Adrenal gland (tissue), 12 donors: ENCODE measurements around the gene UBE2D3. TPM values are rescaled to one million over a fixed set of nuclear protein-coding genes. Genes with fewer than 3 reads are reported as not detected.

Experiments
- DNase-seq, 7 donors: peaks; one replicate each; pipeline ENCODE4 v3.0.0-alpha.2; 2019 to 2020
- H3K27ac ChIP-seq, 5 donors: fragments of 200-600 bp; sonication (generic) in 4 of 5; 1 replicate in 3 of 5; 2 replicates in 2 of 5; pipeline versions ENCODE4 v1.5.1 to v1.8.0; 2016 to 2020; ENCODE audit warnings: mild to moderate bottlenecking in 1 of 5
- H3K27me3 ChIP-seq: fragments of 200-600 bp; 2 replicates; pipeline ENCODE4 v1.8.0; 2021
- H3K36me3 ChIP-seq, 2 donors: fragments of 200-600 bp; replicated peaks in 1 of 2; 1 replicate in 1 of 2; 2 replicates in 1 of 2; pipeline versions ENCODE4 v1.5.1 to v1.8.0; 2018 to 2022
- H3K4me1 ChIP-seq, 2 donors: fragments of 200-600 bp; replicated peaks in 1 of 2; 1 replicate in 1 of 2; 2 replicates in 1 of 2; pipeline versions ENCODE4 v1.5.1 to v1.8.0; 2018 to 2021
- H3K4me3 ChIP-seq, 4 donors: fragments of 200-600 bp; sonication (generic) in 3 of 4; one replicate each; pipeline ENCODE4 v1.5.1; 2016 to 2018
- H3K9me3 ChIP-seq, 3 donors: fragments of 200-600 bp; sonication (generic) in 1 of 3; replicated peaks in 1 of 3; 1 replicate in 2 of 3; 2 replicates in 1 of 3; pipeline versions ENCODE4 v1.5.1 to v1.8.0; 2016 to 2021
- POLR2A ChIP-seq, 2 donors: fragments of 450-650 bp; IDR thresholded peaks; one replicate each; pipeline ENCODE4 v1.6.1; 2017; ENCODE audit warnings: antibody characterized with exemption in 2 of 2, mild to moderate bottlenecking in 2 of 2, moderate library complexity in 1 of 2
- WGBS, 4 donors: extraction: QIAGEN DNeasy Blood & Tissue Kit in 2 of 4; methylation state at CpG; one replicate each; pipeline versions ENCODE4 v1.1.5 to v1.1.7; 2013 to 2017; 5-methylcytosine and 5-hydroxymethylcytosine counted together
- intact Hi-C, 2 donors: fragments of 100-400 bp; cut with DNase I; formaldehyde crosslinking; loops; one replicate each; pipeline versions ENCODE4 v1.14.1 to v1.15.0; 2022 to 2023
- polyA plus RNA-seq, 3 donors: library from polyadenylated mRNA; stranded (reverse); fragments of 200-250 nt in 2 of 3; fragments of 350-450 nt in 1 of 3; fragmentation: Illumina TruSeq in 1 of 3; extraction: RNeasy Lipid Tissue Mini Kit (QIAGEN cat#74804) in 1 of 3; gene quantifications; one replicate each; pipeline ENCODE4 v1.2.3, GENCODE V29; 2013 to 2014
- small RNA-seq, 2 donors: library from RNA; depleted of rRNA; stranded (forward); fragments of <200 nt; gene quantifications; one replicate each; pipeline ENCODE3, GENCODE V24; 2016
- total RNA-seq, 9 donors: library from RNA; depleted of rRNA in 4 of 9; stranded (reverse); fragments of >200 nt in 4 of 9; fragments of 120-200 nt in 1 of 9; fragmentation: NEBNext Ultra II Directional in 1 of 9; extraction: Animal tissue kit (Norgen Biotek cat#: 25700) in 1 of 9; gene quantifications; one replicate each; pipeline versions ENCODE4 v1.1.0 to v1.2.4, GENCODE V29; 2013 to 2023
- TF ChIP-seq, protein P1 (sequence below), 6 experiments: fragments of 450-650 bp in 4 of 6; fragments of 200-600 bp in 2 of 6; sonication (generic) in 1 of 6; IDR thresholded peaks; 1 replicate in 5 of 6; 2 replicates in 1 of 6; pipeline versions ENCODE4 v1.5.1 to v1.8.0; 2016 to 2021; ENCODE audit warnings: antibody characterized with exemption in 6 of 6, mild to moderate bottlenecking in 2 of 6, moderate library complexity in 1 of 6
- donor health status: healthy with polysubstance abuse.
- donor health status: Bipolar disorder and iron deficiency.
- donor health status: DM: yes; HTN: yes; CAD: no.
- donor health status: DM: no; HTN: no; CAD: no.
- donor health status: DM: no; HTN: no; CAD: no.
- donor health status: DM: yes; HTN: yes; CAD: no.

Gene UBE2D3
- total and polyA plus RNA-seq, 12 donors: 178 to 709 (median 398) TPM

GRCh38 chr4:102758241-102759160 is 68.8 kb downstream of the UBE2D3 start:
- WGBS, 4 donors: 86 to 91% (median 89%) methylated on average over 11 of the region's 11 CpGs
- Histone ChIP-seq H3K27me3 (no peaks in the 10 kb centered on the region), H3K9me3 (no peaks in the 10 kb centered on the region), H3K27ac (peak overlapping the region in 1 of 5 donors; percentile 15), H3K36me3 (no peaks in the 10 kb centered on the region), H3K4me1 (peaks cover 15 to 28% of the 10 kb centered on the region in 2 donors), H3K4me3 (no peak overlapping the region)
- intact Hi-C loops: no loop called here
- TF ChIP-seq, protein P1, sequence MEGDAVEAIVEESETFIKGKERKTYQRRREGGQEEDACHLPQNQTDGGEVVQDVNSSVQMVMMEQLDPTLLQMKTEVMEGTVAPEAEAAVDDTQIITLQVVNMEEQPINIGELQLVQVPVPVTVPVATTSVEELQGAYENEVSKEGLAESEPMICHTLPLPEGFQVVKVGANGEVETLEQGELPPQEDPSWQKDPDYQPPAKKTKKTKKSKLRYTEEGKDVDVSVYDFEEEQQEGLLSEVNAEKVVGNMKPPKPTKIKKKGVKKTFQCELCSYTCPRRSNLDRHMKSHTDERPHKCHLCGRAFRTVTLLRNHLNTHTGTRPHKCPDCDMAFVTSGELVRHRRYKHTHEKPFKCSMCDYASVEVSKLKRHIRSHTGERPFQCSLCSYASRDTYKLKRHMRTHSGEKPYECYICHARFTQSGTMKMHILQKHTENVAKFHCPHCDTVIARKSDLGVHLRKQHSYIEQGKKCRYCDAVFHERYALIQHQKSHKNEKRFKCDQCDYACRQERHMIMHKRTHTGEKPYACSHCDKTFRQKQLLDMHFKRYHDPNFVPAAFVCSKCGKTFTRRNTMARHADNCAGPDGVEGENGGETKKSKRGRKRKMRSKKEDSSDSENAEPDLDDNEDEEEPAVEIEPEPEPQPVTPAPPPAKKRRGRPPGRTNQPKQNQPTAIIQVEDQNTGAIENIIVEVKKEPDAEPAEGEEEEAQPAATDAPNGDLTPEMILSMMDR (IDR thresholded peaks at IDR 0.05): no peak
- TF ChIP-seq POLR2A (IDR thresholded peaks at IDR 0.05): no peak
- DNase-seq: no peak

DNA sequence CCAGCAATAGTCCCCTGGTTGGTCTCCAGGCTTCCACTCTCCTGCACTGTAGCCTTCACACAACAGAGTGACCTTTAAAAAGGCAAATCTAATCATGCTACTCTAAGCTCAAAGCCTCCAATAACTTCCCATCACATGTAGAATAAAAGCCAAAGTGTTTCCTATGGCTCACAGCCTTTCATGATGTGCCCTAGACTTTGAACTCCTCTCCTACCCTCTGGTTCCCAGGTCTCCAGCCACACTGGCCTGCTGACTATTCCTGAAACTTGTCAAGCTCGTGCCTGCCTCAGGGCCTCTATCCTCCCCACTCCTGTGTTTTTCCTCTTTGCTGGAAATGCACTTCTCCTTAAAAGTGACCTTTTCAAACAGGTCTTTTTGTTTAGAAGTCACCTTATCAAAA is 69.7 kb downstream of the UBE2D3 start:
- WGBS, 4 donors: 53 to 78% (median 68%) methylated on average over 1 of the region's 1 CpG
- Histone ChIP-seq H3K4me3 (no peak overlapping the region), H3K4me1 (peaks cover 15 to 28% of the 10 kb centered on the region in 2 donors), H3K27me3 (no peaks in the 10 kb centered on the region), H3K36me3 (no peaks in the 10 kb centered on the region), H3K9me3 (no peaks in the 10 kb centered on the region), H3K27ac (no peak overlapping the region)
- DNase-seq: no peak
- intact Hi-C loops: no loop called here
- TF ChIP-seq, protein P1 (IDR thresholded peaks at IDR 0.05): no peak
- TF ChIP-seq POLR2A (IDR thresholded peaks at IDR 0.05): no peak

DNA sequence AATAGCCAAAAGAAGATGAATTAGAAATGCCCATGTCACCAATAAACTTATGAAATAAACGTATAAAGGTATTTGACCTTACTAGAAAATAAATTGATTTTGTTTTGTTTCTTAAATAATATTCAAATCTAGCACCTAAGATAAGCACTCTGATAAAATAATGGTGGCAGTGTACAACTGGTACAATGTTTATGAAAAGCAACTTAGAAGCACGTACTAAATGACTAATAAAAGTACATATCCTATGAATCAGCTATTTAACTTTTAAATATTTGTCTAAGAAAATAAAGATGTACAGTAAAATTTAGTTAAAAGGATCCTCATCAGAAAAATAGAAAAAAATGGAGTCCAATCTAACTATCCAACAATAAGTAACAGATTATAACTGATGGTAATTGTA is 73.3 kb downstream of the UBE2D3 start:
- intact Hi-C loops: no loop called here
- H3K27ac ChIP-seq: no peak overlapping the region
- no peaks in the 10 kb centered on the region for H3K27me3 ChIP-seq
- no peak for DNase-seq
- TF ChIP-seq, protein P1 (IDR thresholded peaks at IDR 0.05): no peak
- no peak for TF ChIP-seq POLR2A (IDR thresholded peaks at IDR 0.05)
- no peak overlapping the region for H3K4me3 ChIP-seq
- no peaks in the 10 kb centered on the region for H3K36me3 ChIP-seq
- H3K9me3 ChIP-seq: no peaks in the 10 kb centered on the region
- H3K4me1 ChIP-seq: peaks cover 7 to 19% of the 10 kb centered on the region in 2 donors
- WGBS, 4 donors: 88 to 94% (median 91%) methylated on average over 2 of the region's 2 CpGs

GRCh38 chr4:102751941-102752340 is 75.4 kb downstream of the UBE2D3 start:
- TF ChIP-seq POLR2A (IDR thresholded peaks at IDR 0.05): no peak
- TF ChIP-seq, protein P1 (IDR thresholded peaks at IDR 0.05): no peak
- intact Hi-C loops: no loop called here
- DNase-seq: no peak
- no peaks in the 10 kb centered on the region for H3K36me3 ChIP-seq
- H3K27ac ChIP-seq: no peak overlapping the region
- no peaks in the 10 kb centered on the region for H3K27me3 ChIP-seq
- peaks cover 0 to 1% of the 10 kb centered on the region in 2 donors for H3K4me1 ChIP-seq
- H3K4me3 ChIP-seq: no peak overlapping the region
- 85 to 88% (median 86%) methylated on average over 4 of the region's 4 CpGs for whole genome bisulfite sequencing, 4 donors
- no peaks in the 10 kb centered on the region for H3K9me3 ChIP-seq

Small RNAs within 50 kb of the gene (small RNA-seq; reads per million reads assigned to genes)
- 0 reads per million in 2 donors for gene RNU7-151P

Other genes starting within 250 kb of the UBE2D3 start
- gene MANBA, start 66.6 kb downstream of the UBE2D3 start, total RNA-seq: 10 to 100 TPM; 25.7 to 84.1 (median 56.1) TPM
- gene MANBA, start 66.6 kb downstream of the UBE2D3 start, polyA plus RNA-seq: 10 to 100 TPM; 21.5 to 25.9 (median 21.5) TPM
- gene CISD2, start 41.4 kb upstream of the UBE2D3 start, total RNA-seq: 10 to 100 TPM; 20.5 to 50.4 (median 34.4) TPM
- 10 to 100 TPM; 13.5 to 64.6 (median 13.7) TPM for gene CISD2, start 41.4 kb upstream of the UBE2D3 start, polyA plus RNA-seq
- 1 to 10 TPM in 7 of 9 donors, under 1 TPM in 1, not detected in 1; 0.54 to 3.3 (median 1.6) TPM for gene SLC9B1, start 192.2 kb upstream of the UBE2D3 start, total RNA-seq
- gene SLC9B1, start 192.2 kb upstream of the UBE2D3 start, polyA plus RNA-seq: 1 to 10 TPM in 2 of 3 donors, under 1 TPM in 1; 0.32 to 2.1 (median 1.0) TPM
- 10 to 100 TPM in 7 of 9 donors, 1 to 10 TPM in 2; 7.2 to 16.3 (median 14.3) TPM for gene SLC9B2, start 249.2 kb upstream of the UBE2D3 start, total RNA-seq
- gene SLC9B2, start 249.2 kb upstream of the UBE2D3 start, polyA plus RNA-seq: 10 to 100 TPM; 12.4 to 14.8 (median 13.3) TPM